Keratinocyte (primary cell): ENCODE measurements around the gene GLA. TPM values are rescaled to one million over a fixed set of nuclear protein-coding genes. Genes with fewer than 3 reads are reported as not detected.
A peak's percentile ranks its signal among the peaks of the same experiment; 100 is the strongest.

Experiments
- DNase-seq: peaks from one replicate; pipeline ENCODE4 v3.0.0-alpha.2; 2011; ENCODE audit warnings: low read depth, missing footprints, low spot score
- FAIRE-seq: peaks from 2 replicates; lab custom pipeline; 2011; peaks lifted over from hg19 to GRCh38; lab: Jason Lieb, UNC
- H2AFZ ChIP-seq: 2 replicates; pipeline ENCODE4 v1.6.0; 2012; ENCODE audit warnings: low read length, control low read depth, inconsistent platforms; ENCODE audit not compliant: control insufficient read depth
- H3K27ac ChIP-seq: 2 replicates; pipeline ENCODE4 v1.5.1; 2011; ENCODE audit warnings: low read length; ENCODE audit not compliant: control insufficient read depth, insufficient read depth
- H3K27me3 ChIP-seq: 3 replicates; pipeline ENCODE4 v1.6.0; 2011; ENCODE audit warnings: low read length; ENCODE audit not compliant: control insufficient read depth, insufficient read depth; ENCODE audit errors: extremely low read depth
- H3K36me3 ChIP-seq, 2 experiments: 2 replicates in 1 of 2; 3 replicates in 1 of 2; pipeline ENCODE4 v1.5.1; 2011; ENCODE audit warnings: low read length in 2 of 2, mild to moderate bottlenecking in 1 of 2; ENCODE audit not compliant: control insufficient read depth in 2 of 2, insufficient read depth in 2 of 2; ENCODE audit errors: extremely low read depth in 1 of 2
- H3K4me1 ChIP-seq: 3 replicates; pipeline ENCODE4 v1.5.1; 2011; ENCODE audit warnings: low read length; ENCODE audit not compliant: control insufficient read depth, insufficient read depth; ENCODE audit errors: extremely low read depth
- H3K4me2 ChIP-seq: 3 replicates; pipeline ENCODE4 v1.6.0; 2011; ENCODE audit warnings: low read depth, low read length; ENCODE audit not compliant: control insufficient read depth, insufficient read depth; ENCODE audit errors: extremely low read depth
- H3K4me3 ChIP-seq, 3 experiments: fragments of 200-600 bp in 1 of 3; sonication (generic) in 1 of 3; 2 replicates in 2 of 3; 3 replicates in 1 of 3; pipeline ENCODE4 v1.5.1; 2011 to 2016; ENCODE audit warnings: low read length in 3 of 3, mild to moderate bottlenecking in 3 of 3, control low read depth in 2 of 3, inconsistent platforms in 1 of 3, low read depth in 1 of 3, mixed read lengths in 1 of 3, mixed run types in 1 of 3, moderate library complexity in 1 of 3; ENCODE audit not compliant: control insufficient read depth in 2 of 3, insufficient read depth in 2 of 3; ENCODE audit errors: extremely low read depth in 1 of 3
- H3K79me2 ChIP-seq: 2 replicates; pipeline ENCODE4 v1.6.0; 2012; ENCODE audit warnings: low read length; ENCODE audit not compliant: control insufficient read depth, insufficient read depth
- H3K9ac ChIP-seq: 3 replicates; pipeline ENCODE4 v1.6.0; 2011; ENCODE audit warnings: low read length; ENCODE audit not compliant: control insufficient read depth, insufficient read depth; ENCODE audit errors: extremely low read depth
- H3K9me1 ChIP-seq: 3 replicates; pipeline ENCODE4 v1.6.0; 2011; ENCODE audit warnings: low read length; ENCODE audit not compliant: control insufficient read depth, insufficient read depth; ENCODE audit errors: extremely low read depth
- H3K9me3 ChIP-seq: 2 replicates; pipeline ENCODE4 v1.5.1; 2012; ENCODE audit warnings: low read depth, low read length; ENCODE audit not compliant: control insufficient read depth
- H4K20me1 ChIP-seq: 3 replicates; pipeline ENCODE4 v1.6.0; 2011; ENCODE audit warnings: low read length; ENCODE audit not compliant: control insufficient read depth, insufficient read depth; ENCODE audit errors: extremely low read depth
- CTCF ChIP-seq, 3 experiments: IDR thresholded peaks in 1 of 3; conservative IDR thresholded peaks in 1 of 3; optimal IDR thresholded peaks in 1 of 3; 2 replicates in 2 of 3; 3 replicates in 1 of 3; pipeline versions ENCODE3 to v1.5.1; 2011; ENCODE audit warnings: low read length in 3 of 3, mild to moderate bottlenecking in 3 of 3, moderate library complexity in 2 of 3, control low read depth in 1 of 3, inconsistent platforms in 1 of 3; ENCODE audit not compliant: insufficient read depth in 2 of 3; ENCODE audit errors: extremely low read depth in 1 of 3
- EZH2 ChIP-seq: IDR thresholded peaks from one replicate; pipeline ENCODE4 v1.6.1; 2012; ENCODE audit warnings: inconsistent platforms, mild to moderate bottlenecking, low read length, moderate library complexity
- dilution Hi-C: fragments of 300-500 bp; cut with MboI; formaldehyde crosslinking; loops from one replicate; pipeline ENCODE4 v1.7.0; 2020; ENCODE audit warnings: low sequenced_read_pairs; ENCODE audit not compliant: extremely low pct_ligation_motif_present
- polyA plus RNA-seq, 5 experiments: library from polyadenylated mRNA; depleted of rRNA in 3 of 5; stranded (reverse) in 3 of 5; stranded (forward) in 1 of 5; unstranded in 1 of 5; fragments of >200 nt; gene quantifications; 1 replicate in 1 of 5; 2 replicates in 3 of 5; 3 replicates in 1 of 5; pipeline versions ENCODE4 v1.2.1 to v1.2.3, GENCODE V29; 2011 to 2012; ENCODE audit warnings: missing spikeins in 2 of 5, low read depth in 1 of 5, low replicate concordance in 1 of 5

Gene GLA
- polyA plus RNA-seq, 1 donor (not counting 4 experiments of a cell fraction or from before 2014, with no cell fraction given) = 62.1 TPM

GRCh38 chrX:101410461-101410860 is 2.7 kb upstream of the GLA start:
- TF ChIP-seq EZH2 = no peak
- no peak for TF ChIP-seq CTCF (optimal IDR thresholded peaks at IDR 0.05 in 1 of 3, IDR thresholded peaks at IDR 0.05 in 1 of 3, conservative IDR thresholded peaks at IDR 0.05 in 1 of 3; ENCODE audit: extremely low read depth in 1 of 3, insufficient read depth in 2 of 3, low read length in 3 of 3)
- DNase-seq (no peak), FAIRE-seq (peak; percentile 26)
- H3K36me3 ChIP-seq = peaks cover 0 to 2% of the 10 kb centered on the region in 2 experiments
- H3K9ac ChIP-seq = peak overlapping the region; percentile 49
- H3K4me3 ChIP-seq = peak overlapping the region; percentile 2 to 75 (median 58)
- H4K20me1 ChIP-seq = no peaks in the 10 kb centered on the region
- H3K27me3 ChIP-seq = no peaks in the 10 kb centered on the region
- H3K4me2 ChIP-seq = peak overlapping the region; percentile 79
- H3K4me1 ChIP-seq = peaks cover 6% of the 10 kb centered on the region
- H3K9me3 ChIP-seq = no peaks in the 10 kb centered on the region
- no peaks in the 10 kb centered on the region for H3K9me1 ChIP-seq
- dilution Hi-C loops = no loop called here
- peak overlapping the region; percentile 51 for H3K27ac ChIP-seq
- peaks cover 55% of the 10 kb centered on the region for H3K79me2 ChIP-seq
- H2AFZ ChIP-seq = no peak overlapping the region

GRCh38 chrX:101409043-101409442 is 1.3 kb upstream of the GLA start:
- TF ChIP-seq CTCF (optimal IDR thresholded peaks at IDR 0.05 in 1 of 3, IDR thresholded peaks at IDR 0.05 in 1 of 3, conservative IDR thresholded peaks at IDR 0.05 in 1 of 3; ENCODE audit: extremely low read depth in 1 of 3, insufficient read depth in 2 of 3, low read length in 3 of 3) (no peak), EZH2 (no peak)
- Histone ChIP-seq H3K36me3 (peaks cover 0 to 2% of the 10 kb centered on the region in 2 experiments), H3K4me3 (peak overlapping the region; percentile 60 to 75 (median 71)), H3K4me2 (peak overlapping the region; percentile 79), H3K27ac (peak overlapping the region; percentile 96), H3K27me3 (no peaks in the 10 kb centered on the region), H3K9me1 (no peaks in the 10 kb centered on the region), H3K79me2 (peaks cover 63% of the 10 kb centered on the region), H3K4me1 (peaks cover 6% of the 10 kb centered on the region), H3K9ac (peak overlapping the region; percentile 89), H3K9me3 (no peaks in the 10 kb centered on the region), H4K20me1 (no peaks in the 10 kb centered on the region), H2AFZ (no peak overlapping the region)
- FAIRE-seq (no peak), DNase-seq (no peak)
- dilution Hi-C loops = no loop called here
